HepG2 (cell line): ENCODE measurements around the gene PSMD6. TPM values are rescaled to one million over a fixed set of nuclear protein-coding genes. Genes with fewer than 3 reads are reported as not detected.

Experiments
- CCDC6 ChIP-seq: sonication (generic); formaldehyde crosslinking; IDR thresholded peaks from 2 replicates; pipeline ENCODE4 v1.8.1; 2022; ENCODE audit warnings: mild to moderate bottlenecking, missing genetic modification reagents, moderate library complexity
- GATAD1 ChIP-seq: IDR thresholded peaks from 2 replicates; pipeline ENCODE4 v1.6.1; 2016; ENCODE audit warnings: missing genetic modification reagents, missing compliant biosample characterization
- KDM1A ChIP-seq: IDR thresholded peaks from 2 replicates; pipeline ENCODE4 v1.6.1; 2016; ENCODE audit warnings: missing compliant biosample characterization
- KLF15 ChIP-seq: sonication (generic); formaldehyde crosslinking; IDR thresholded peaks from 2 replicates; pipeline ENCODE4 v1.8.1; 2023; ENCODE audit warnings: borderline replicate concordance, mild to moderate bottlenecking, inconsistent platforms, missing genetic modification reagents, mixed read lengths
- MTF2 ChIP-seq: sonication (generic); formaldehyde crosslinking; IDR thresholded peaks from 2 replicates; pipeline ENCODE4 v1.5.0; 2020; ENCODE audit warnings: missing genetic modification reagents, borderline replicate concordance
- MXD1 ChIP-seq: sonication (generic); formaldehyde crosslinking; IDR thresholded peaks from 2 replicates; pipeline ENCODE4 v1.4.0; 2020; ENCODE audit warnings: mild to moderate bottlenecking, missing genetic modification reagents
- PBX3 ChIP-seq: sonication (generic); formaldehyde crosslinking; IDR thresholded peaks from 2 replicates; pipeline ENCODE4 v1.8.1; 2023; ENCODE audit warnings: missing genetic modification reagents, inconsistent platforms, borderline replicate concordance
- RAD51 ChIP-seq: fragments of 450-650 bp; IDR thresholded peaks from 2 replicates; pipeline ENCODE4 v1.6.1; 2016; ENCODE audit warnings: borderline replicate concordance
- RBM22 ChIP-seq: fragments of 200-400 bp; formaldehyde crosslinking; optimal IDR thresholded peaks from 2 replicates; pipeline ENCODE3; 2017; ENCODE audit warnings: mild to moderate bottlenecking, low read length, moderate library complexity
- RELA ChIP-seq: sonication (generic); formaldehyde crosslinking; IDR thresholded peaks from 2 replicates; pipeline ENCODE4 v1.4.0; 2020; ENCODE audit warnings: missing genetic modification reagents
- RFX1 ChIP-seq: fragments of 450-650 bp; IDR thresholded peaks from 2 replicates; pipeline ENCODE4 v1.6.1; 2017
- SKIL ChIP-seq: sonication (generic); formaldehyde crosslinking; IDR thresholded peaks from 2 replicates; pipeline ENCODE4 v1.8.0; 2022; ENCODE audit warnings: missing genetic modification reagents, mild to moderate bottlenecking, moderate library complexity, borderline replicate concordance
- ZFP90 ChIP-seq: sonication (generic); formaldehyde crosslinking; IDR thresholded peaks from 2 replicates; pipeline ENCODE4 v1.8.0; 2022; ENCODE audit warnings: missing genetic modification reagents, mild to moderate bottlenecking, inconsistent platforms, borderline replicate concordance
- ZNF570 ChIP-seq: sonication (generic); formaldehyde crosslinking; IDR thresholded peaks from 2 replicates; pipeline ENCODE4 v1.4.0; 2020; ENCODE audit warnings: mild to moderate bottlenecking, missing genetic modification reagents, borderline replicate concordance
- ZNF816 ChIP-seq: sonication (generic); formaldehyde crosslinking; IDR thresholded peaks from 2 replicates; pipeline ENCODE4 v1.8.0; 2022; ENCODE audit warnings: missing genetic modification reagents, mild to moderate bottlenecking, borderline replicate concordance
- ZNF83 ChIP-seq: sonication (generic); formaldehyde crosslinking; IDR thresholded peaks from 2 replicates; pipeline ENCODE4 v1.4.0; 2020; ENCODE audit warnings: missing genetic modification reagents, mild to moderate bottlenecking, borderline replicate concordance
- polyA plus RNA-seq, 8 experiments: library from polyadenylated mRNA; depleted of rRNA in 3 of 8; stranded (reverse) in 7 of 8; unstranded in 1 of 8; fragments of >200 nt; fragmentation: Illumina TruSeq in 4 of 8; extraction: Trizol in 4 of 8; gene quantifications; 2 replicates each; pipeline versions ENCODE4 v1.2.1 to v1.2.3, GENCODE V29; 2011 to 2016; ENCODE audit warnings: low read depth in 4 of 8, missing spikeins in 1 of 8, mixed read lengths in 1 of 8; ENCODE audit not compliant: insufficient read depth in 1 of 8
- total RNA-seq, 5 experiments: library from RNA; depleted of rRNA; stranded (reverse); fragments of >200 nt; fragmentation: Illumina TruSeq; extraction: Trizol; gene quantifications; 2 replicates each; pipeline ENCODE4 v1.2.3, GENCODE V29; 2016; ENCODE audit warnings: low read depth in 1 of 5
- TF ChIP-seq, protein P1 (sequence below): sonication (generic); formaldehyde crosslinking; IDR thresholded peaks from 2 replicates; pipeline ENCODE4 v1.4.0; 2020; ENCODE audit warnings: missing genetic modification reagents
- TF ChIP-seq, protein P2 (sequence below): sonication (generic); formaldehyde crosslinking; IDR thresholded peaks from 2 replicates; pipeline ENCODE4 v1.4.0; 2020; ENCODE audit warnings: missing genetic modification reagents

The PSMD6 gene
- total and polyA plus RNA-seq, 2 of the 13 experiments (the other 11 are each of a cell fraction or from before 2014, with no cell fraction given): 36.8 to 117 TPM

- TF ChIP-seq SKIL (CRISPR knock-in tag) (no peak), ZNF816 (CRISPR knock-in tag) (0 out of 2 replicates have a peak, but pooled peaks have one; percentile 18), MXD1 (CRISPR knock-in tag) (peak; percentile 30; the same call in 1 of the 2 replicates), RBM22 (peak; percentile 61), PBX3 (no peak), RFX1 (no peak), MTF2 (CRISPR knock-in tag) (no peak), RELA (CRISPR knock-in tag) (no peak), ZNF83 (CRISPR knock-in tag) (no peak), ZNF570 (no peak), ZFP90 (CRISPR knock-in tag) (peak; percentile 64; the same call in 1 of the 2 replicates), KDM1A (CRISPR knock-in tag) (no peak), GATAD1 (CRISPR knock-in tag) (peak; percentile 33; the same call in 1 of the 2 replicates), KLF15 (no peak), RAD51 (no peak), CCDC6 (CRISPR knock-in tag) (no peak)
- TF ChIP-seq, protein P1, sequence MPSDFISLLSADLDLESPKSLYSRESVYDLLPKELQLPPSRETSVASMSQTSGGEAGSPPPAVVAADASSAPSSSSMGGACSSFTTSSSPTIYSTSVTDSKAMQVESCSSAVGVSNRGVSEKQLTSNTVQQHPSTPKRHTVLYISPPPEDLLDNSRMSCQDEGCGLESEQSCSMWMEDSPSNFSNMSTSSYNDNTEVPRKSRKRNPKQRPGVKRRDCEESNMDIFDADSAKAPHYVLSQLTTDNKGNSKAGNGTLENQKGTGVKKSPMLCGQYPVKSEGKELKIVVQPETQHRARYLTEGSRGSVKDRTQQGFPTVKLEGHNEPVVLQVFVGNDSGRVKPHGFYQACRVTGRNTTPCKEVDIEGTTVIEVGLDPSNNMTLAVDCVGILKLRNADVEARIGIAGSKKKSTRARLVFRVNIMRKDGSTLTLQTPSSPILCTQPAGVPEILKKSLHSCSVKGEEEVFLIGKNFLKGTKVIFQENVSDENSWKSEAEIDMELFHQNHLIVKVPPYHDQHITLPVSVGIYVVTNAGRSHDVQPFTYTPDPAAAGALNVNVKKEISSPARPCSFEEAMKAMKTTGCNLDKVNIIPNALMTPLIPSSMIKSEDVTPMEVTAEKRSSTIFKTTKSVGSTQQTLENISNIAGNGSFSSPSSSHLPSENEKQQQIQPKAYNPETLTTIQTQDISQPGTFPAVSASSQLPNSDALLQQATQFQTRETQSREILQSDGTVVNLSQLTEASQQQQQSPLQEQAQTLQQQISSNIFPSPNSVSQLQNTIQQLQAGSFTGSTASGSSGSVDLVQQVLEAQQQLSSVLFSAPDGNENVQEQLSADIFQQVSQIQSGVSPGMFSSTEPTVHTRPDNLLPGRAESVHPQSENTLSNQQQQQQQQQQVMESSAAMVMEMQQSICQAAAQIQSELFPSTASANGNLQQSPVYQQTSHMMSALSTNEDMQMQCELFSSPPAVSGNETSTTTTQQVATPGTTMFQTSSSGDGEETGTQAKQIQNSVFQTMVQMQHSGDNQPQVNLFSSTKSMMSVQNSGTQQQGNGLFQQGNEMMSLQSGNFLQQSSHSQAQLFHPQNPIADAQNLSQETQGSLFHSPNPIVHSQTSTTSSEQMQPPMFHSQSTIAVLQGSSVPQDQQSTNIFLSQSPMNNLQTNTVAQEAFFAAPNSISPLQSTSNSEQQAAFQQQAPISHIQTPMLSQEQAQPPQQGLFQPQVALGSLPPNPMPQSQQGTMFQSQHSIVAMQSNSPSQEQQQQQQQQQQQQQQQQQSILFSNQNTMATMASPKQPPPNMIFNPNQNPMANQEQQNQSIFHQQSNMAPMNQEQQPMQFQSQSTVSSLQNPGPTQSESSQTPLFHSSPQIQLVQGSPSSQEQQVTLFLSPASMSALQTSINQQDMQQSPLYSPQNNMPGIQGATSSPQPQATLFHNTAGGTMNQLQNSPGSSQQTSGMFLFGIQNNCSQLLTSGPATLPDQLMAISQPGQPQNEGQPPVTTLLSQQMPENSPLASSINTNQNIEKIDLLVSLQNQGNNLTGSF: no peak
- TF ChIP-seq, protein P2, sequence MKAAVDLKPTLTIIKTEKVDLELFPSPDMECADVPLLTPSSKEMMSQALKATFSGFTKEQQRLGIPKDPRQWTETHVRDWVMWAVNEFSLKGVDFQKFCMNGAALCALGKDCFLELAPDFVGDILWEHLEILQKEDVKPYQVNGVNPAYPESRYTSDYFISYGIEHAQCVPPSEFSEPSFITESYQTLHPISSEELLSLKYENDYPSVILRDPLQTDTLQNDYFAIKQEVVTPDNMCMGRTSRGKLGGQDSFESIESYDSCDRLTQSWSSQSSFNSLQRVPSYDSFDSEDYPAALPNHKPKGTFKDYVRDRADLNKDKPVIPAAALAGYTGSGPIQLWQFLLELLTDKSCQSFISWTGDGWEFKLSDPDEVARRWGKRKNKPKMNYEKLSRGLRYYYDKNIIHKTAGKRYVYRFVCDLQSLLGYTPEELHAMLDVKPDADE (CRISPR knock-in tag): no peak
These were observed 55.4 kb downstream of the PSMD6 start (continued) for GRCh38 chr3:63967675-63968611.
